Limb (tissue), 2 donors: Measurements from ENCODE around the gene PITX1.

Experiments used
- DNase-seq, 2 donors: peaks; one replicate each; pipeline ENCODE4 v3.0.0-alpha.2; 2016; ENCODE audit errors: extremely low spot score in 2 of 2

Gene PITX1

GRCh38 chr5:135029477-135030122 is 4.4 kb downstream of the PITX1 start:
- no peak for DNase-seq

DNA sequence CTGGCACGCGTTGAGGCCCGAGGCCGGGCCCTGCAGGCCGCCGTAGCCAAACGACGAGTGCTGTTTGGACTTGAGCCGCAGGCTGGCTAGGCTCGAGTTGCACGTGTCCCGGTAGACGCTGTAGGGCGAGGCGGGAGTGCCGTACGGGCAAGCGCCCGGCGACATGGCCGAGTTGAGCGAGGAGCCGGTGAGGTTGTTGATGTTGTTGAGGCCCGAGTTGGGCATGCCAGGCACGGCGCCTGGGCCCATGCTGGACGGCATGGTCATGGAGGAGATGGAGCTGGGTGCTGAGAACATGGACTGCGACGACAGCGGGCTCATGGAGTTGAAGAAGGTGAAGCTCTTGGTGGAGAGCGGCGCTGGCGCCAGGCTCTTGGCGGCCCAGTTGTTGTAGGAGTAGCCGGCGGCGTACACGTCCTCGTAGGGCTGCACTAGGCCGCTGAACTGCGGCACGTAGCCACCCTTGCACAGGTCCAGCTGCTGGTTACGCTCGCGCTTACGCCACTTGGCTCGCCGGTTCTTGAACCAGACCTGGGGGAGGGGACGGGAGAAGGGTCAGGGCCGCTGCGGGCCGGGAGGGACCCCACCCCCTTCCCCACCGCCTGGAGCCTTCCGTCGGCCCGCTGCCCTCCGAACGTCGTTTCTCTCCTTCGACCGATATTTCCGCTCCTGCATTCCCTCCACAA is 5.1 kb downstream of the PITX1 start:
- DNase-seq: peak in 1 of 2 donors; percentile 70

GRCh38 chr5:135027697-135028615 is 6.1 kb downstream of the PITX1 start:
- no peak for DNase-seq

- no peak for DNase-seq
These were observed 6.7 kb downstream of the PITX1 start for GRCh38 chr5:135027266-135027696.

DNA sequence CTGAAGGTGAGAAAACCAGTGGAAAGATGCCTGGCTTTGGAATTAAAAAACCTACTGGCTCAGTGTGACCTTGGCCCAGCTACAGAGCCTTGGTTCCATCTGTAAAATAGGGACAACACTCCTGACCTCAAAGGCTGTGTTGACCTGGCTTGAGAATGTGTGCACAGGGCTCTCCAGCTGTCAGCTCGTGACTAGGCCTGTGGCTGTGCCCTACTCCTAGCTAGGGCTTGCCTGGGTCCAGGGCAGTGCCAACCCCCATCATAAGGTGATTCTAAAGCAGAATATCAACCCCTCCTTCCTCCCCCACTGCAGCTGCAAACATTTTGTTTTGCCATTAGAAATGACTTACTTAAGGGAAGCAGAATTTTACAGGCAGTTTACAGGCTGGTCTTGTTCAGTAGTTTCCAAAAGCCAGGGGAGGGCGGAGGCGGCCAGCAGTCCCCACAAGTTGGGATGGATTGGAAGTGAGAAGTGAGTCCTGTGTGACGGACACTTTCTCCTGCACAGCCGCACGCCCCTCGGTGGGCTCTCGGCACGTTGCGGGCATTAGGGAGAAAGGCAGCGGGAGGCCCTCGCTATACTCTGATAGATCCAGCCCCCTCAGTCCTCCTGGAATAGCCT is 7.3 kb downstream of the PITX1 start:
- no peak for DNase-seq

GRCh38 chr5:135025730-135026644 is 8.0 kb downstream of the PITX1 start:
- no peak for DNase-seq

- DNase-seq: no peak
These were observed 8.9 kb downstream of the PITX1 start for GRCh38 chr5:135024956-135025729.

DNA sequence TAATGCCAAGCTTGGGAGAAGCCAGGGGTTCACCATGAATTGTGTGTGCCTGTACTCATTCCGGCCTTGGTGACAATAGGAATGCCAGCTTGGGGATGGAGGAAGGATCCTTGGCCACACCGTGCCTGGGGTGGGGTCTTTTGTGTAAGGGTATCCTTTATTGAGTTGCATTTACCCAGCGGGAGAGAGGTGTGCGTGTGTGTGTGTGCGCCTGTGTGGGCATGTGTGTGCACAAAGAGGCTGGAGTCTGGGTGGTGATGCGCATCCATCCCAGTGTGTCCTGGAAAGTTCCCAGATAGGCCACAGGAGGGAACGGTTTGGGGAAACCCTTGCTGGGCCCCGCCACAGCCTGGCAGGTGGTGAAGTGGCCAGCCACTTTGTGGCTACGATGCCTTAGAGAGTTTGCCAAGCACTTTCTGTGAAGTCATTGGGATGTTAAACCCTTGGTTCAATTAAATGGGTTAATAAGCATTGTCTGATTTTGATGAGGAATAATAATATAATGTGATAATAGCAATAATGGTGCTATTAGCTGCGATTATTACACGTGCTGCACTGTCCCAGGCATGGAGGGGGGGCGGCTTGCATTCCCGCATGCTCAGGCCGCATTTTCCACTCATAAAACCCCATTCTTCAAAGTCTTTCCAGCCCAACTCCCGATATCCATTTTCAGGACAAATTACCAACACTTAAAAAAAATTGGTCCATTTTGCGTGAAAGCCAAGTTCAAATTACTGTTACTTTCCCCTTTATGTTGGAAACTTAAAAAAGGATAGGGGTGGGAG is 13.7 kb downstream of the PITX1 start:
- DNase-seq: no peak

GRCh38 chr5:135019314-135019713 is 14.7 kb downstream of the PITX1 start:
- no peak for DNase-seq

DNA sequence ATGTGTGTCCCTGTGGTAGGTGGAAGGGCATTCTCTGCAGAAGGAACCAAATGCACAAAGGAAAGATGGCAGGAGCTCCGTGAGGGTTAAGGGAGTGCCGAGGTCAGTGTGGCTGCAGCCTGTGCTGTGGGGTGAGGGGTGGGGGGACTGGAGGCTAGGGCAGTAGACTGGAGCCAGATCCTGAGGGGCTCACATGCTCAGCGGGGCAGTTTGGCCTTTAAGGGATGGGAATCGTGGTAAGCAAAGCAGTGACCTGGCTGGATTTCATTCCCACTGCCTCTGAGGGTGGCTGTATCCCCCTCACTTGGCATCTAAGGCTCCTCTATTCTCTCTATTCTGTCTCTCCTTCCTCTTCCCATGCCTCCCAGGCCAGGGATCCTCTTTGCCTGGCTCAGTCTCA is 15.6 kb downstream of the PITX1 start:
- no peak for DNase-seq

GRCh38 chr5:135016861-135017290 is 17.2 kb downstream of the PITX1 start:
- no peak for DNase-seq

GRCh38 chr5:135015942-135016341 is 18.1 kb downstream of the PITX1 start:
- no peak for DNase-seq

GRCh38 chr5:135013947-135014570 is 20.0 kb downstream of the PITX1 start:
- DNase-seq: peak; percentile 22 to 63

DNA sequence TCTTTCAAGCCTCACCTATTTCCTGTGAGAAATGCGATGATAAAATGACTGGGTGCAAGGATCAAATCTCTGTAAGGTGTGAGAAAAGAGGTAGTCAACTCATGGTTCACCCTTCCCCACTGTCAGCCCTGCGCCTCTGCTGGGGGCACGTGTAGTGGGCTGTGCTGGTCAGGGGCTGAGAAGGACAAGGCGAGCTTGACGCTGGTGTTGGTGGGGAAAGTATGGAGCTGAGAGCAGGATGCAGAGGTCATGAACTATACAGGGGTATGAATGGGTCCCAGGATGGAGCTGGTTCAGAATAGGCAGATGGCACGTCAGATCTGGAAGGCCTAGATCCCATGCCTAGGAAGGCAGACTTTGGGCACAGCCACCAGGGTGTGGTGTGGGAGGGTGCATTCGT is 20.6 kb downstream of the PITX1 start:
- DNase-seq: peak in 1 of 2 donors; percentile 14

DNA sequence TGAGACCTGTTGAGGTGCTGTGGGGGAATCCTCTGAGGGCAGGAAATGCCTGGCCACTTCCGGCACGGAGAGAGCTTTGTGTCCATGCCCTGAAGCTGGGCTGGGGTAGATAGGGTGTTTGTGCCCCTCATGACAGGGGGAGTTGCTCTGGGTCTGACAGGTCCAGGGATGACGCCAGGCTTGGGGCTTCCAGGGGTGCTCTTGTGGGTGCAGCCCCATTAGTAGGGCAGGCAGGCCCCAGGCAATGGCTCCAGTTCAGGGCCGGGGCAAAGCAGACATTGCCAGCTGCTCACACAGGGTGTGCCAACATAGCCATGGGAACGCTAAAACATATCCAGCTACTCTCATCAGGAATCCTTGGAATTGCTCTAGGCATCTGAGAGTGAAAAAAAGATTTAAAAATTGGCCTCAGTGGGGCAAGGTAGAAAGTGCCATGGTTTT is 21.1 kb downstream of the PITX1 start:
- DNase-seq: no peak

GRCh38 chr5:135012033-135012588 is 21.9 kb downstream of the PITX1 start:
- no peak for DNase-seq

GRCh38 chr5:135011355-135012032 is 22.5 kb downstream of the PITX1 start:
- no peak for DNase-seq
